BE2C (cell line): Measurements from ENCODE around the gene SNORC.

Source experiments
- DNase-seq: peaks from one replicate; pipeline ENCODE4 v3.0.0-alpha.2; 2020
- H3K27me3 ChIP-seq: fragments of 250-450 bp; sonication (Bioruptor Pico); 2 replicates; pipeline ENCODE4 v1.5.1; 2020; ENCODE audit warnings: mild to moderate bottlenecking
- H3K36me3 ChIP-seq: fragments of 250-450 bp; sonication (Bioruptor Pico); 2 replicates; pipeline ENCODE4 v1.5.1; 2020; ENCODE audit warnings: mild to moderate bottlenecking
- H3K4me1 ChIP-seq: fragments of 250-450 bp; sonication (Bioruptor Pico); 2 replicates; pipeline ENCODE4 v1.5.1; 2020
- H3K4me3 ChIP-seq: 2 replicates; pipeline ENCODE4 v1.5.1; 2011; ENCODE audit warnings: low read depth, low read length
- H3K9me3 ChIP-seq: fragments of 250-450 bp; sonication (Bioruptor Pico); 2 replicates; pipeline ENCODE4 v1.5.1; 2020
- CTCF ChIP-seq: IDR thresholded peaks from 2 replicates; pipeline ENCODE4 v1.5.1; 2012; ENCODE audit warnings: mild to moderate bottlenecking, low read depth, low read length

Gene SNORC

GRCh38 chr2:232877940-232878511 lies 8.0 kb downstream of the SNORC start:
- no peak for DNase-seq
- Histone ChIP-seq H3K4me3 (no peak overlapping the region), H3K4me1 (no peaks in the 10 kb centered on the region), H3K27me3 (peaks cover 20% of the 10 kb centered on the region), H3K9me3 (no peaks in the 10 kb centered on the region), H3K36me3 (no peaks in the 10 kb centered on the region)
- no peak for TF ChIP-seq CTCF

DNA sequence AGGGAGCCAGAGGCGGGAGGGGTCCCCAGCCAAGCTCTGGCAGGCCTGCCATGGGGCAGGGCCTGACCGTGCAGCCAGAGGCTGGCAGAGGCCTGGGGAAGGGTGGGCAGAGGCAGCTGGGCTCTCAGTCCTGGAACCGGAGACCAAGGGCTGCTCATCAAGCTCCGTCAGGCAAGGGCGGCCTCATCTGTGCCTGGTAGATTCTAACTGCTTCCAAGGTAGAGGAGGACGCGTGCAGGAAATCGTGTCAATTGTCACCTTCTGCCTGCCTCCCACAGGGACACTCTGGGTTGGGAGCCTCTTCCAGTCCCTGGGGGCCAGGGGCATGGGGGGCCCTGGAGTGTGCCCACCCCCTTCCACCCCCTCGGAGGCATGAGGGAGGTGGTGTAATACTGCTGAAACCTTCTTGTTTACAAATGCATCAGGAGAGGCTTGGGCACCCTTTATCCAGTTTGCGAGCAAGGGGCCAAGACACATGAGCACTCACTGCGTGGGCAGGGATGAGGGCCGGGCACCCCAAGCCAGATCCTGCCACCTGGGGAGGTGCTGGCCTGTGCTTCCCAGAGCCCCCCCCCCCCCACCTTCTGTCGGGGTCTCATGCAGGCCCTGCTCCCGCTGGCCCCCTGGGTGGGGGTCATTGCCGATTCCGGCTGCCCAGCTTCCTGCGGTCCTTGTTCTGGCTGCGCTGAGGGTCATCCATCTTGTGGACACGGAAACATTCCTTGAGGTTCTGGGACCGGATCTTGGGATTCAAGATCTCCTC lies 9.0 kb downstream of the SNORC start:
- DNase-seq, result no peak
- H3K4me3 ChIP-seq, result no peak overlapping the region
- H3K4me1 ChIP-seq, result no peaks in the 10 kb centered on the region
- no peak for TF ChIP-seq CTCF
- H3K27me3 ChIP-seq, result peaks cover 20% of the 10 kb centered on the region
- no peaks in the 10 kb centered on the region for H3K9me3 ChIP-seq
- H3K36me3 ChIP-seq, result no peaks in the 10 kb centered on the region

DNA sequence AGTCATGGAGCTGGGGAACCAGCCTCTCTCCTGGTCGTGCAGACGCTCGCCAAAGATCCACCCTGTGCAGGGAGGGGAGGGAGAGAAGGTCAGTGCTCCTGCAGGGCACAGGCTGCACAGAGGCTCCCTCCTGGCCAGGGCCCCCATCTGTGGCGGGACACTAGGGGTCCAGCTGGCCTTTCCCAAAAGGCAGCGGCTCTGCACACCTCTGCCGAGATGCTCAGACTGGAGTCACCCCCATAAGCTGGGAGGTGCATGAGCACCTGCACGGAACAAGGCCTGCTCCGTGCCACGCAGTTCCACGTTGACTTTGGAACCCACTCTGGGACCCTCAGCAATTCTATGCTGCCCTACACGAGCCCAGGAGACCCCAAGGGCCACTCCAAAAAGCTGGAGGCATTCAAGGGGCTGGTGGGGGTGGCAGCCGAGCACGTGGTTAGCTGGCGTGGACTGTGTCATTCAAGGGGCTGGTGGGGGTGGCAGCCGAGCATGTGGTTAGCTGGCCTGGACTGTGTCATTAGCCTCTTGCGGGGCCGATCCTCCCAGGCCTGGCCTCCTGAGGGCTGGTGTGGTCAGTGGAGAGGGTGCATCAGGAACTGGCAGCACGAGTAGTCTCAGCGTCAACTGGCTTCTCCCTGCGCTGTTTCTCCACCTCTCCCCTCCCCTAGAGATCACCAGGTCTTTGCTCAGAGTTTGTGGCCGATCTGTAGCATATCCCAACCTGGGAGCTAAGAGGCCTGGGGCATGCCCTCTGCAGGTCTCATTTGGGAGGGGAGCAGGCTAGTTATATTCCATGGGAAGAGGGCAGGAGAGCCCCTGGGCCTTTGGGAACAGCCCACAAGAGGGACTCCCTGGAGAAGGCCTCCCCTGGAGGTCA lies 9.8 kb downstream of the SNORC start:
- no peak for DNase-seq
- Histone ChIP-seq H3K36me3 (no peaks in the 10 kb centered on the region), H3K27me3 (peaks cover 20% of the 10 kb centered on the region), H3K4me1 (no peaks in the 10 kb centered on the region), H3K4me3 (no peak overlapping the region), H3K9me3 (no peaks in the 10 kb centered on the region)
- TF ChIP-seq CTCF, result no peak

GRCh38 chr2:232880764-232881351 lies 10.8 kb downstream of the SNORC start:
- Histone ChIP-seq H3K27me3 (peaks cover 13% of the 10 kb centered on the region), H3K9me3 (no peaks in the 10 kb centered on the region), H3K4me3 (no peak overlapping the region), H3K36me3 (no peaks in the 10 kb centered on the region), H3K4me1 (no peaks in the 10 kb centered on the region)
- no peak for TF ChIP-seq CTCF
- DNase-seq, result no peak

- no peaks in the 10 kb centered on the region for H3K36me3 ChIP-seq
- no peak overlapping the region for H3K4me3 ChIP-seq
- H3K9me3 ChIP-seq, result no peaks in the 10 kb centered on the region
- TF ChIP-seq CTCF, result no peak
- DNase-seq, result no peak
- H3K27me3 ChIP-seq, result peaks cover 3% of the 10 kb centered on the region; the same call in 1 of the 2 replicates
- H3K4me1 ChIP-seq, result no peaks in the 10 kb centered on the region
Measured at GRCh38 chr2:232882085-232882484, 12.0 kb downstream of the SNORC start.
